ENCODE results near the gene THRAP3. TPM values are rescaled to one million over a fixed set of nuclear protein-coding genes. Genes with fewer than 3 reads are reported as not detected.

The THRAP3 gene
- polyA plus RNA-seq, 1 experiment, result 45.8 TPM

- H3K36me3 ChIP-seq (ENCODE audit: control insufficient read depth, insufficient read depth, low read length), result peaks cover 27% of the 10 kb centered on the region
- POLR2A ChIA-PET, result no interaction called here
These were observed 71.1 kb downstream of the THRAP3 start for GRCh38 chr1:36295390-36295789.

GRCh38 chr1:36297062-36297461 is 72.8 kb downstream of the THRAP3 start:
- DNase-seq (ENCODE audit: low read depth), result no peak
- TF ChIP-seq CTCF (IDR thresholded peaks at IDR 0.05; ENCODE audit: insufficient read depth, low read depth, low read length), result no peak
- peaks cover 29% of the 10 kb centered on the region for H3K36me3 ChIP-seq (ENCODE audit: control insufficient read depth, insufficient read depth, low read length)
- H3K27me3 ChIP-seq (ENCODE audit: control insufficient read depth, insufficient read depth, low read length), result no peaks in the 10 kb centered on the region
- ChIA-PET CTCF (interaction anchor here (6.0 kb wide), 1 partner anchor 8 kb away, joined by 56 read pairs; no protein-coding TSS in a partner anchor), POLR2A (no interaction called here)
- H3K4me3 ChIP-seq (ENCODE audit: low read depth, low read length), result no peak overlapping the region

More at GRCh38 chr1:36295390-36295789, 71.1 kb downstream of the THRAP3 start:
- no peak for DNase-seq (ENCODE audit: low read depth)
- TF ChIP-seq CTCF (IDR thresholded peaks at IDR 0.05; ENCODE audit: insufficient read depth, low read depth, low read length), result no peak
- no peaks in the 10 kb centered on the region for H3K27me3 ChIP-seq (ENCODE audit: control insufficient read depth, insufficient read depth, low read length)
- CTCF ChIA-PET, result interaction anchor here (1.4 to 2.2 kb wide), 2 partner anchors 10 to 146 kb away, joined by 4 to 11 read pairs; partner anchors contain the start of gene TRAPPC3
- no peak overlapping the region for H3K4me3 ChIP-seq (ENCODE audit: low read depth, low read length)

- H3K36me3 ChIP-seq (ENCODE audit: control insufficient read depth, insufficient read depth, low read length), result peaks cover 34% of the 10 kb centered on the region
- TF ChIP-seq CTCF (IDR thresholded peaks at IDR 0.05; ENCODE audit: insufficient read depth, low read depth, low read length), result no peak
- CTCF ChIA-PET, result interaction anchor here (0.5 to 6.0 kb wide), 4 partner anchors 10 to 149 kb away, joined by 3 to 56 read pairs (median 5); partner anchors contain the start of gene TRAPPC3
- POLR2A ChIA-PET, result no interaction called here
- H3K27me3 ChIP-seq (ENCODE audit: control insufficient read depth, insufficient read depth, low read length), result no peaks in the 10 kb centered on the region
- DNase-seq (ENCODE audit: low read depth), result no peak
- no peak overlapping the region for H3K4me3 ChIP-seq (ENCODE audit: low read depth, low read length)
These were observed 74.4 kb downstream of the THRAP3 start for GRCh38 chr1:36298640-36299039.

- H3K27me3 ChIP-seq (ENCODE audit: control insufficient read depth, insufficient read depth, low read length), result no peaks in the 10 kb centered on the region
- H3K4me3 ChIP-seq (ENCODE audit: low read depth, low read length), result no peak overlapping the region
- peaks cover 34% of the 10 kb centered on the region for H3K36me3 ChIP-seq (ENCODE audit: control insufficient read depth, insufficient read depth, low read length)
- CTCF ChIA-PET, result interaction anchor here (0.6 to 6.0 kb wide), 15 partner anchors 9 to 166 kb away, joined by 3 to 56 read pairs (median 4); partner anchors contain the start of gene TRAPPC3
- TF ChIP-seq CTCF (IDR thresholded peaks at IDR 0.05; ENCODE audit: insufficient read depth, low read depth, low read length), result no peak
- POLR2A ChIA-PET, result interaction anchor here (1.0 kb wide), 1 partner anchor 15 kb away, joined by 3 read pairs; no protein-coding TSS in a partner anchor
- no peak for DNase-seq (ENCODE audit: low read depth)
These were observed 76.3 kb downstream of the THRAP3 start for GRCh38 chr1:36300526-36300925.

GRCh38 chr1:36301220-36301619 is 77.0 kb downstream of the THRAP3 start:
- Histone ChIP-seq H3K36me3 (ENCODE audit: control insufficient read depth, insufficient read depth, low read length) (peaks cover 33% of the 10 kb centered on the region), H3K27me3 (ENCODE audit: control insufficient read depth, insufficient read depth, low read length) (no peaks in the 10 kb centered on the region), H3K4me3 (ENCODE audit: low read depth, low read length) (no peak overlapping the region)
- CTCF ChIA-PET, result interaction anchor here (1.2 to 6.0 kb wide), 5 partner anchors 13 to 152 kb away, joined by 3 to 56 read pairs (median 6); partner anchors contain the start of gene TRAPPC3
- no peak for TF ChIP-seq CTCF (IDR thresholded peaks at IDR 0.05; ENCODE audit: insufficient read depth, low read depth, low read length)
- DNase-seq (ENCODE audit: low read depth), result no peak
- POLR2A ChIA-PET, result no interaction called here

All from BJ (cell line).